PC-3 (cell line): ENCODE results near the gene DNER. TPM values are rescaled to one million over a fixed set of nuclear protein-coding genes. Genes with fewer than 3 reads are reported as not detected.

Experiments used
- ATAC-seq: fragments of 200-7000 bp; cut with Tn5 transposase; 2 replicates; pipeline ENCODE4 v1.9.1; 2020; ENCODE audit warnings: mild to moderate bottlenecking, moderate library complexity
- BruUV-seq: library from RNA; stranded (reverse); fragments of 400-500 nt; replicated peaks from 2 replicates; lab custom pipeline; 2021; lab: Mats Ljungman, UMichigan
- CTCF ChIA-PET: fragments of 300-600 bp; sonication (Branson Sonifier 250); formaldehyde crosslinking; loops from one replicate; lab custom pipeline; 2022; ENCODE audit warnings: antibody characterized with exemption; lab: Charles Lee
- POLR2A ChIA-PET: fragments of 300-600 bp; sonication (Branson Sonifier 250); formaldehyde crosslinking; loops from one replicate; lab custom pipeline; 2022; ENCODE audit warnings: antibody characterized with exemption; ENCODE audit not compliant: unreplicated experiment; lab: Charles Lee
- DNase-seq: peaks from one replicate; pipeline ENCODE4 v3.0.0-alpha.2; 2015
- H2AFZ ChIP-seq: fragments of 300-600 bp; sonication (generic); 2 replicates; pipeline ENCODE4 v1.6.0; 2016; ENCODE audit warnings: antibody characterized with exemption, low read length
- H3F3A ChIP-seq: fragments of 300-600 bp; sonication (generic); one replicate; pipeline ENCODE4 v1.6.0; 2017; ENCODE audit warnings: antibody characterized with exemption, low read length, control low read depth, mild to moderate bottlenecking; ENCODE audit not compliant: unreplicated experiment
- H3K27ac ChIP-seq: fragments of 300-600 bp; sonication (generic); 2 replicates; pipeline ENCODE4 v1.5.1; 2016; ENCODE audit warnings: mild to moderate bottlenecking, low read length
- H3K27me3 ChIP-seq: fragments of 300-600 bp; sonication (generic); 2 replicates; pipeline ENCODE4 v1.6.1; 2016; ENCODE audit warnings: low read length, mixed read lengths
- H3K36me3 ChIP-seq: fragments of 300-600 bp; sonication (generic); 2 replicates; pipeline ENCODE4 v1.6.1; 2016; ENCODE audit warnings: low read depth, mixed run types, low read length, mixed read lengths
- H3K4me1 ChIP-seq: fragments of 300-600 bp; sonication (generic); 2 replicates; pipeline ENCODE4 v1.5.1; 2016; ENCODE audit warnings: low read length; ENCODE audit not compliant: insufficient read depth
- H3K4me2 ChIP-seq: fragments of 300-600 bp; sonication (generic); 2 replicates; pipeline ENCODE4 v1.6.0; 2016; ENCODE audit warnings: low read length
- H3K4me3 ChIP-seq: fragments of 300-600 bp; sonication (generic); 2 replicates; pipeline ENCODE4 v1.5.1; 2016; ENCODE audit warnings: mild to moderate bottlenecking, low read length, mixed read lengths
- H3K79me2 ChIP-seq: fragments of 300-600 bp; sonication (generic); 2 replicates; pipeline ENCODE4 v1.6.1; 2017; ENCODE audit warnings: low read length, mixed read lengths
- H3K9ac ChIP-seq: fragments of 300-600 bp; sonication (generic); 2 replicates; pipeline ENCODE4 v1.6.0; 2016; ENCODE audit warnings: mild to moderate bottlenecking, low read length
- H3K9me2 ChIP-seq: fragments of 300-600 bp; sonication (generic); replicated peaks from 2 replicates; pipeline ENCODE4 v1.6.1; 2016; ENCODE audit warnings: mixed run types, low read length, mixed read lengths
- H3K9me3 ChIP-seq: fragments of 300-600 bp; sonication (generic); 2 replicates; pipeline ENCODE4 v1.6.1; 2016; ENCODE audit warnings: low read length, mixed read lengths
- H4K20me1 ChIP-seq: fragments of 300-600 bp; sonication (generic); 2 replicates; pipeline ENCODE4 v1.6.1; 2016; ENCODE audit warnings: low read length, mixed read lengths
- EZH2 ChIP-seq: fragments of 300-600 bp; sonication (generic); IDR thresholded peaks from one replicate; pipeline ENCODE4 v1.6.1; 2017; ENCODE audit warnings: antibody characterized with exemption, mild to moderate bottlenecking, low read length; ENCODE audit not compliant: unreplicated experiment
- EZH2phosphoT487 ChIP-seq: fragments of 300-600 bp; sonication (generic); IDR thresholded peaks from 2 replicates; pipeline ENCODE4 v1.6.1; 2018; ENCODE audit warnings: mild to moderate bottlenecking, antibody characterized with exemption, low read length, borderline replicate concordance
- intact Hi-C: fragments of 100-400 bp; cut with micrococcal nuclease; formaldehyde crosslinking; loops from 2 replicates; pipeline ENCODE4 v1.9.0; 2023
- total RNA-seq: library from RNA; depleted of rRNA; stranded (reverse); fragments of >200 nt; gene quantifications from 2 replicates; pipeline ENCODE4 v1.2.3, GENCODE V29; 2014
- TF ChIP-seq, protein P1 (sequence below): fragments of 300-600 bp; sonication (generic); conservative IDR thresholded peaks from 2 replicates; pipeline ENCODE4 v1.5.1; 2017; ENCODE audit warnings: antibody characterized with exemption, low read depth, mild to moderate bottlenecking, low read length

The DNER gene
- total RNA-seq, 1 experiment from 2014 or later, result 1.1 TPM

DNA sequence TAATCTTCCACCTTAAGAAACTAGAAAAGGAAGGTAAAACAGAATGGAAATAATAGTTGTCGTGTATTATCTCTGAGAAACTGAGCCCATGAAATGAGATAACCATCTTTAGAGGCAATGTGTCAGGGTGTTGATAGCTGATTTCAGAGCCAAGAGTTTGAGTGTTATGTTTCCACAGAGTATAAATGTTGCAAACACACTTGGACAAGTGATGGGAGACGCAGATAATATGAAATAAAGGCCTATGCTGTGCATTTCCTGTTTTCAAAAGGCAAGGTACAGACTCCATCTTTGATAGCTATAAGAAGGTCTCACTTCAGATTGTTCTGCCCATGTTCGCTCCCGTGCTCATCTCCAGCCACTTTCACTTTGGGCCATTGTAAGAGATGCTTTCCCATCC lies 25.9 kb upstream of the DNER start:
- Histone ChIP-seq H2AFZ (no peak overlapping the region), H3K9me3 (peaks cover 13% of the 10 kb centered on the region; the same call in 1 of the 2 replicates), H3K4me3 (no peak overlapping the region), H3K9ac (no peak overlapping the region), H3K4me2 (no peak overlapping the region), H3F3A (no peaks in the 10 kb centered on the region), H3K36me3 (no peaks in the 10 kb centered on the region), H3K4me1 (no peaks in the 10 kb centered on the region), H3K9me2 (no peaks in the 10 kb centered on the region), H3K79me2 (no peaks in the 10 kb centered on the region), H3K27ac (no peak overlapping the region), H4K20me1 (no peaks in the 10 kb centered on the region), H3K27me3 (no peaks in the 10 kb centered on the region)
- ATAC-seq (no peak), DNase-seq (no peak)
- TF ChIP-seq, protein P1, sequence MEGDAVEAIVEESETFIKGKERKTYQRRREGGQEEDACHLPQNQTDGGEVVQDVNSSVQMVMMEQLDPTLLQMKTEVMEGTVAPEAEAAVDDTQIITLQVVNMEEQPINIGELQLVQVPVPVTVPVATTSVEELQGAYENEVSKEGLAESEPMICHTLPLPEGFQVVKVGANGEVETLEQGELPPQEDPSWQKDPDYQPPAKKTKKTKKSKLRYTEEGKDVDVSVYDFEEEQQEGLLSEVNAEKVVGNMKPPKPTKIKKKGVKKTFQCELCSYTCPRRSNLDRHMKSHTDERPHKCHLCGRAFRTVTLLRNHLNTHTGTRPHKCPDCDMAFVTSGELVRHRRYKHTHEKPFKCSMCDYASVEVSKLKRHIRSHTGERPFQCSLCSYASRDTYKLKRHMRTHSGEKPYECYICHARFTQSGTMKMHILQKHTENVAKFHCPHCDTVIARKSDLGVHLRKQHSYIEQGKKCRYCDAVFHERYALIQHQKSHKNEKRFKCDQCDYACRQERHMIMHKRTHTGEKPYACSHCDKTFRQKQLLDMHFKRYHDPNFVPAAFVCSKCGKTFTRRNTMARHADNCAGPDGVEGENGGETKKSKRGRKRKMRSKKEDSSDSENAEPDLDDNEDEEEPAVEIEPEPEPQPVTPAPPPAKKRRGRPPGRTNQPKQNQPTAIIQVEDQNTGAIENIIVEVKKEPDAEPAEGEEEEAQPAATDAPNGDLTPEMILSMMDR, result no peak
- TF ChIP-seq EZH2 (no peak), EZH2phosphoT487 (no peak)
- POLR2A ChIA-PET, result no interaction called here
- CTCF ChIA-PET, result no interaction called here
- intact Hi-C loops, result no loop called here
- no TSS peak for BruUV-seq

DNA sequence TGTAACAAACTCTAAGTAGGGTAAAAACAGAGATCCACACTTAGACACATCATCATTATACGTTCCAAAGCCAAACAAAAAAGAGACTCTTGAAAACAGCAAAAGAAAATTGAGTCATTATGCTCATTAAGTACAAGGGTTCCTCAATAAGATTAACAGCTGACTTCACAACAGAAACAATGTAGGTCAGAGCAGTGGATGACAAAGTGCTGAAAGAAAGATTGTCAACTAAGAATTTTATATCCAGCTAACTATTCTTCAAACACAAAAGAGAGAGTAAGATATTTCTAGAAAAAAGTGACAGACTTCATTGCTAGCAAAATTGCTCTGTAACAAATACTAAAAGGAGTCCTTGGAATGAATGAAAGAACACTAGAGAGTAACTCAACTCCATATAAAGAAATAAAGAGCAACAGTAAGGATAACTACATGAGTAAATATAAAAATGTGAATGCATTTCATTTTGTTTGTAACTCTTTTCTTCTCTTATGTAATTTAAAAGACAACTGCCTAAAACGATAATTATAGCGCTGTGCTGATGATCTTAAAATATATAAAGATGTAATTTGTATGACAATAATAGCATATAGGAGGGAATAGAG lies 23.8 kb upstream of the DNER start:
- TF ChIP-seq, protein P1, result no peak
- no peak for TF ChIP-seq EZH2phosphoT487
- no peak for TF ChIP-seq EZH2
- Histone ChIP-seq H3K36me3 (no peaks in the 10 kb centered on the region), H3K79me2 (no peaks in the 10 kb centered on the region), H2AFZ (no peak overlapping the region), H3K27ac (no peak overlapping the region), H3K4me2 (no peak overlapping the region), H3K4me3 (no peak overlapping the region), H4K20me1 (no peaks in the 10 kb centered on the region), H3K4me1 (no peaks in the 10 kb centered on the region), H3K9me2 (no peaks in the 10 kb centered on the region), H3K9ac (no peak overlapping the region), H3F3A (no peaks in the 10 kb centered on the region), H3K27me3 (no peaks in the 10 kb centered on the region), H3K9me3 (peaks cover 13% of the 10 kb centered on the region; the same call in 1 of the 2 replicates)
- BruUV-seq, result no TSS peak
- ATAC-seq, result no peak
- intact Hi-C loops, result no loop called here
- ChIA-PET POLR2A (interaction anchor here (0.6 kb wide), 1 partner anchor 8 kb away, joined by 6 read pairs; no protein-coding TSS in a partner anchor), CTCF (no interaction called here)
- DNase-seq, result no peak

DNA sequence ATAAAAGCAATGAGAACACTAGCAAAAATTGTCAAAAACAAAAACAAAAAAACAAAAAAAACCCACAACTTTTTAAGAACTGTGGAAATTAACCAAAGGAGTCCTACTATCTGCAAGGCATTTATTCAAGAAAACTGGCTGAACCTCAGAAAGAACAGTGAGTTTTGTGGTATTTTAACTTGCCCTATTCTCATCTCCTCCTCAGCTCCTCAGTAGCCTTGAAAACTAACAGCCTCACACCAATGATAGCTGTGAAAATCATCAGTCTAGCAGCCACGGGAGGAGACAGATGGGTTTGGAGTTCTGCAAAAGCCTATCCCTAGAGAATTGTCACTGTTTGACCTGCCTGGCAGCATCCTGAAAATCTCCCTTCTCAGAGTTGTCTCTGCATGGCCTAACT lies 20.1 kb upstream of the DNER start:
- ATAC-seq (no peak), DNase-seq (no peak)
- intact Hi-C loops, result no loop called here

More for the DNA sequence above, 20.1 kb upstream of the DNER start:
- no peak overlapping the region for H3K4me2 ChIP-seq
- H3K9me2 ChIP-seq, result no peaks in the 10 kb centered on the region
- no peaks in the 10 kb centered on the region for H3F3A ChIP-seq
- TF ChIP-seq, protein P1, result no peak
- TF ChIP-seq EZH2phosphoT487, result no peak
- TF ChIP-seq EZH2, result no peak
- no peak overlapping the region for H2AFZ ChIP-seq
- CTCF ChIA-PET, result no interaction called here
- H3K27ac ChIP-seq, result no peak overlapping the region
- peaks cover 13% of the 10 kb centered on the region; the same call in 1 of the 2 replicates for H3K9me3 ChIP-seq
- POLR2A ChIA-PET, result no interaction called here
- H3K4me3 ChIP-seq, result no peak overlapping the region
- no peaks in the 10 kb centered on the region for H4K20me1 ChIP-seq
- H3K4me1 ChIP-seq, result no peaks in the 10 kb centered on the region
- no peak overlapping the region for H3K9ac ChIP-seq
- H3K36me3 ChIP-seq, result no peaks in the 10 kb centered on the region
- no peaks in the 10 kb centered on the region for H3K79me2 ChIP-seq
- BruUV-seq, result no TSS peak
- H3K27me3 ChIP-seq, result no peaks in the 10 kb centered on the region
